Stimulated activated CD8-positive, alpha-beta memory T cell treated with anti-CD3 and anti-CD28 coated beads, Interleukin-2, amount 100 ng/mL, for 48 hours (primary cell): Measurements from ENCODE around the gene LLGL1.
A peak's percentile ranks its signal among the peaks of the same experiment; 100 is the strongest.

Experiments
- DNase-seq, 2 donors: peaks; one replicate each; pipeline ENCODE4 v3.0.0-alpha.2; 2020; ENCODE audit warnings: low read depth in 2 of 2

Gene LLGL1

GRCh38 chr17:18252160-18252559 lies 26.7 kb downstream of the LLGL1 start:
- no peak for DNase-seq

- DNase-seq: no peak
Measured at GRCh38 chr17:18253187-18253884, 27.9 kb downstream of the LLGL1 start.

GRCh38 chr17:18253947-18254821 lies 28.7 kb downstream of the LLGL1 start:
- DNase-seq: no peak

GRCh38 chr17:18254888-18255649 lies 29.6 kb downstream of the LLGL1 start:
- DNase-seq: no peak

GRCh38 chr17:18256351-18256750 lies 30.9 kb downstream of the LLGL1 start:
- DNase-seq: no peak

- DNase-seq: no peak
Measured at GRCh38 chr17:18256776-18257175, 31.3 kb downstream of the LLGL1 start.

GRCh38 chr17:18257268-18257981 lies 32.0 kb downstream of the LLGL1 start:
- DNase-seq: peak; percentile 14 to 23

- DNase-seq: peak; percentile 32 to 55
Measured at GRCh38 chr17:18257982-18258355, 32.5 kb downstream of the LLGL1 start.

GRCh38 chr17:18258356-18259038 lies 33.1 kb downstream of the LLGL1 start, which contains the start of gene FLII:
TSS of gene FLII (minus strand) at chr17:18258738. CDS start at chr17:18258690, 48 bp downstream.
- DNase-seq: peak; percentile 28 to 44

GRCh38 chr17:18259621-18260331 lies 34.3 kb downstream of the LLGL1 start:
- DNase-seq: no peak

- DNase-seq: peak; percentile 90 to 91
Measured at GRCh38 chr17:18260332-18261145, 35.1 kb downstream of the LLGL1 start, which contains the start of gene MIEF2. TSS of gene MIEF2 (plus strand) at chr17:18260662. CDS start at chr17:18262721, 2,059 bp downstream.

GRCh38 chr17:18261146-18261515 lies 35.7 kb downstream of the LLGL1 start:
- peak; percentile 27 to 41 for DNase-seq

- no peak for DNase-seq
Measured at GRCh38 chr17:18261659-18262058, 36.2 kb downstream of the LLGL1 start.

GRCh38 chr17:18262111-18262510 lies 36.7 kb downstream of the LLGL1 start:
- DNase-seq: no peak

- DNase-seq: no peak
Measured at GRCh38 chr17:18262641-18263040, 37.2 kb downstream of the LLGL1 start.

- no peak for DNase-seq
Measured at GRCh38 chr17:18263885-18264682, 38.6 kb downstream of the LLGL1 start.

- DNase-seq: no peak
Measured at GRCh38 chr17:18267366-18267765, 41.9 kb downstream of the LLGL1 start.

GRCh38 chr17:18267927-18268711 lies 42.7 kb downstream of the LLGL1 start:
- DNase-seq: no peak
